Neural cell (in vitro differentiated cells): Measurements from ENCODE around the gene TADA3. TPM values are rescaled to one million over a fixed set of nuclear protein-coding genes. Genes with fewer than 3 reads are reported as not detected.

ENCODE experiments used
- H2AFZ ChIP-seq: fragments of 200-600, 300-800 bp; sonication (generic), shearing (Covaris generic); 2 replicates; pipeline ENCODE4 v1.6.0; 2014; ENCODE audit warnings: low read depth, mild to moderate bottlenecking, antibody characterized with exemption, low read length, moderate library complexity
- H3F3A ChIP-seq: fragments of 200-600 bp; shearing (Covaris generic); 2 replicates; pipeline ENCODE4 v1.6.1; 2016; ENCODE audit warnings: mild to moderate bottlenecking, moderate library complexity, mixed read lengths, antibody characterized with exemption, low read length; ENCODE audit not compliant: insufficient read depth, poor library complexity, severe bottlenecking
- H3K27ac ChIP-seq: fragments of 200-600, 300-800 bp; sonication (generic), shearing (Covaris generic); 2 replicates; pipeline ENCODE4 v1.5.1; 2014; ENCODE audit warnings: mild to moderate bottlenecking, low read length, moderate library complexity
- H3K27me3 ChIP-seq: fragments of 300-800, 200-600 bp; sonication (generic), shearing (Covaris generic); 2 replicates; pipeline ENCODE4 v1.6.0; 2014; ENCODE audit warnings: mild to moderate bottlenecking, low read depth, low read length, moderate library complexity; ENCODE audit not compliant: insufficient read depth
- H3K36me3 ChIP-seq: fragments of 300-800, 200-600 bp; sonication (generic), shearing (Covaris generic); 2 replicates; pipeline ENCODE4 v1.5.1; 2014; ENCODE audit warnings: mild to moderate bottlenecking, antibody characterized with exemption, low read length, moderate library complexity; ENCODE audit not compliant: insufficient read depth
- H3K4me2 ChIP-seq: fragments of 300-800, 200-600 bp; sonication (generic), shearing (Covaris generic); 2 replicates; pipeline ENCODE4 v1.6.0; 2014; ENCODE audit warnings: mild to moderate bottlenecking, low read length
- H3K4me3 ChIP-seq: fragments of 300-800, 200-600 bp; sonication (generic), shearing (Covaris generic); 2 replicates; pipeline ENCODE4 v1.5.1; 2014; ENCODE audit warnings: mild to moderate bottlenecking, low read length, moderate library complexity
- H3K79me2 ChIP-seq: fragments of 200-600 bp; shearing (Covaris generic); replicated peaks from 2 replicates; pipeline ENCODE4 v1.6.0; 2014; ENCODE audit warnings: mild to moderate bottlenecking, low read length, moderate library complexity; ENCODE audit not compliant: insufficient read depth
- H3K9ac ChIP-seq: fragments of 300-800, 200-600 bp; sonication (generic), shearing (Covaris generic); 2 replicates; pipeline ENCODE4 v1.6.1; 2016; ENCODE audit warnings: mild to moderate bottlenecking, low read length, mixed read lengths
- H3K9me2 ChIP-seq: fragments of 200-600 bp; shearing (Covaris generic); 2 replicates; pipeline ENCODE4 v1.6.1; 2016; ENCODE audit warnings: mild to moderate bottlenecking, low read length, mixed read lengths; ENCODE audit not compliant: insufficient read depth
- H3K9me3 ChIP-seq: fragments of 200-600, 300-800 bp; sonication (generic), shearing (Covaris generic); 2 replicates; pipeline ENCODE4 v1.6.1; 2016; ENCODE audit warnings: mild to moderate bottlenecking, mixed run types, low read length, moderate library complexity, mixed read lengths
- H4K20me1 ChIP-seq: fragments of 200-600 bp; shearing (Covaris generic); 2 replicates; pipeline ENCODE4 v1.6.1; 2016; ENCODE audit warnings: mild to moderate bottlenecking, mixed run types; ENCODE audit not compliant: insufficient read depth
- CTCF ChIP-seq: fragments of 450-650 bp; IDR thresholded peaks from 2 replicates; pipeline ENCODE4 v1.5.1; 2014; ENCODE audit warnings: antibody characterized with exemption, mild to moderate bottlenecking, moderate library complexity; ENCODE audit not compliant: poor library complexity, severe bottlenecking
- EP300 ChIP-seq: fragments of 450-650 bp; conservative IDR thresholded peaks from 2 replicates; pipeline ENCODE4 v1.6.1; 2014; ENCODE audit warnings: antibody characterized with exemption, mild to moderate bottlenecking, moderate library complexity; ENCODE audit not compliant: poor library complexity, severe bottlenecking
- EZH2 ChIP-seq: fragments of 200-600, 300-800 bp; shearing (Covaris generic), sonication (generic); IDR thresholded peaks from 2 replicates; pipeline ENCODE4 v1.6.1; 2014; ENCODE audit warnings: antibody characterized with exemption, low read length, borderline replicate concordance, mild to moderate bottlenecking; ENCODE audit not compliant: insufficient read depth, poor library complexity, severe bottlenecking
- MXI1 ChIP-seq: fragments of 450-650 bp; conservative IDR thresholded peaks from 2 replicates; pipeline ENCODE4 v1.6.1; 2014; ENCODE audit warnings: antibody characterized with exemption, mild to moderate bottlenecking; ENCODE audit not compliant: poor library complexity, severe bottlenecking
- POLR2AphosphoS5 ChIP-seq: IDR thresholded peaks from 2 replicates; pipeline ENCODE4 v1.6.1; 2012
- RAD21 ChIP-seq: fragments of 450-650 bp; conservative IDR thresholded peaks from 2 replicates; pipeline ENCODE4 v1.6.1; 2014; ENCODE audit warnings: antibody characterized with exemption, mild to moderate bottlenecking, moderate library complexity
- REST ChIP-seq: IDR thresholded peaks from 2 replicates; pipeline ENCODE4 v1.6.1; 2012; ENCODE audit warnings: borderline replicate concordance
- SMC3 ChIP-seq: fragments of 450-650 bp; conservative IDR thresholded peaks from 2 replicates; pipeline ENCODE4 v1.6.1; 2014; ENCODE audit warnings: antibody characterized with exemption, mild to moderate bottlenecking, moderate library complexity; ENCODE audit not compliant: poor library complexity
- TAF1 ChIP-seq: IDR thresholded peaks from 2 replicates; pipeline ENCODE4 v1.6.1; 2012; ENCODE audit warnings: low read depth
- polyA plus RNA-seq: library from polyadenylated mRNA; depleted of rRNA; stranded (reverse); fragments of >200 nt; gene quantifications from 2 replicates; pipeline ENCODE4 v1.2.3, GENCODE V29; 2014

The TADA3 gene
- polyA plus RNA-seq, 1 donor from 2014 or later, result 55.4 TPM

- Histone ChIP-seq H3K79me2 (no peaks in the 10 kb centered on the region), H3K9me3 (no peaks in the 10 kb centered on the region), H3K4me2 (no peak overlapping the region), H3F3A (no peaks in the 10 kb centered on the region), H3K36me3 (no peaks in the 10 kb centered on the region), H2AFZ (no peak overlapping the region), H3K9ac (no peak overlapping the region), H3K27me3 (no peaks in the 10 kb centered on the region), H4K20me1 (no peaks in the 10 kb centered on the region), H3K9me2 (no peaks in the 10 kb centered on the region), H3K27ac (no peak overlapping the region), H3K4me3 (no peak overlapping the region)
- TF ChIP-seq SMC3, result no peak
- no peak for TF ChIP-seq EZH2
- TF ChIP-seq TAF1, result no peak
- TF ChIP-seq REST, result no peak
- TF ChIP-seq EP300, result no peak
- no peak for TF ChIP-seq POLR2AphosphoS5
- TF ChIP-seq RAD21, result no peak
- TF ChIP-seq MXI1, result no peak
- no peak for TF ChIP-seq CTCF
These were observed 13.9 kb downstream of the TADA3 start for GRCh38 chr3:9778143-9779074.

- no peaks in the 10 kb centered on the region for H3K36me3 ChIP-seq
- no peaks in the 10 kb centered on the region for H3F3A ChIP-seq
- no peak overlapping the region for H3K4me2 ChIP-seq
- H3K79me2 ChIP-seq, result no peaks in the 10 kb centered on the region
- H3K27ac ChIP-seq, result no peak overlapping the region
- H2AFZ ChIP-seq, result no peak overlapping the region
- H3K9me2 ChIP-seq, result no peaks in the 10 kb centered on the region
- TF ChIP-seq TAF1, result no peak
- no peak for TF ChIP-seq RAD21
- TF ChIP-seq SMC3, result no peak
- no peaks in the 10 kb centered on the region for H4K20me1 ChIP-seq
- H3K9ac ChIP-seq, result no peak overlapping the region
- no peaks in the 10 kb centered on the region for H3K9me3 ChIP-seq
- H3K4me3 ChIP-seq, result no peak overlapping the region
- H3K27me3 ChIP-seq, result no peaks in the 10 kb centered on the region
These were observed 14.6 kb downstream of the TADA3 start for GRCh38 chr3:9777694-9778021.
